ENCODE data around the gene COG7. TPM values are rescaled to one million over a fixed set of nuclear protein-coding genes. Genes with fewer than 3 reads are reported as not detected.
"Not testable (repeated sequence)": the region's sequence is repeated elsewhere in the genome, so short reads cannot be mapped to it uniquely, and the experiment has no call there.

The COG7 gene
- total RNA-seq, 2 experiments from 2014 or later: 20.0 to 21.5 TPM

- no peaks in the 10 kb centered on the region for H3K9me3 Mint-ChIP-seq (ENCODE audit: insufficient read depth)
- ChIA-PET POLR2A (no interaction called here), CTCF (interaction anchor here (0.7 to 1.5 kb wide), 2 partner anchors 9 to 14 kb away, joined by 3 read pairs; no protein-coding TSS in a partner anchor)
- H3K4me1 Mint-ChIP-seq (ENCODE audit: low read depth): peaks cover 5% of the 10 kb centered on the region
- H3K4me3 Mint-ChIP-seq: no peak overlapping the region
- peaks cover 51% of the 10 kb centered on the region for H3K36me3 Mint-ChIP-seq (ENCODE audit: low read depth)
- peak overlapping the region; percentile 18 for H3K27ac Mint-ChIP-seq
- ATAC-seq (no peak), DNase-seq (no peak)
- no peaks in the 10 kb centered on the region for H3K27me3 Mint-ChIP-seq (ENCODE audit: low read depth)
These were observed 38.8 kb upstream of the COG7 start for GRCh38 chr16:23491490-23492391.

- no peak for DNase-seq
- ATAC-seq: no peak
- Mint-ChIP-seq H3K27ac (no peak overlapping the region), H3K4me1 (ENCODE audit: low read depth) (peaks cover 1% of the 10 kb centered on the region), H3K36me3 (ENCODE audit: low read depth) (peaks cover 60% of the 10 kb centered on the region), H3K4me3 (no peak overlapping the region), H3K27me3 (ENCODE audit: low read depth) (no peaks in the 10 kb centered on the region), H3K9me3 (ENCODE audit: insufficient read depth) (no peaks in the 10 kb centered on the region)
- CTCF ChIA-PET: no interaction called here
- POLR2A ChIA-PET: no interaction called here
These were observed 33.5 kb upstream of the COG7 start for GRCh38 chr16:23486480-23486879.

GRCh38 chr16:23485841-23486240 lies 32.9 kb upstream of the COG7 start:
- ChIA-PET POLR2A (no interaction called here), CTCF (no interaction called here)
- DNase-seq: no peak
- Mint-ChIP-seq H3K4me3 (no peak overlapping the region), H3K27me3 (ENCODE audit: low read depth) (no peaks in the 10 kb centered on the region), H3K9me3 (ENCODE audit: insufficient read depth) (no peaks in the 10 kb centered on the region), H3K4me1 (ENCODE audit: low read depth) (peaks cover 1% of the 10 kb centered on the region), H3K36me3 (ENCODE audit: low read depth) (peaks cover 58% of the 10 kb centered on the region), H3K27ac (no peak overlapping the region)
- no peak for ATAC-seq

- H3K4me1 Mint-ChIP-seq (ENCODE audit: low read depth): peaks cover 1% of the 10 kb centered on the region
- peaks cover 59% of the 10 kb centered on the region for H3K36me3 Mint-ChIP-seq (ENCODE audit: low read depth)
These were observed 32.2 kb upstream of the COG7 start for GRCh38 chr16:23485257-23485614.

GRCh38 chr16:23484510-23485256 lies 31.7 kb upstream of the COG7 start:
- peaks cover 1% of the 10 kb centered on the region for H3K4me1 Mint-ChIP-seq (ENCODE audit: low read depth)
- POLR2A ChIA-PET: no interaction called here
- H3K27ac Mint-ChIP-seq: no peak overlapping the region
- no peak overlapping the region for H3K4me3 Mint-ChIP-seq
- ATAC-seq: no peak
- CTCF ChIA-PET: no interaction called here
- no peak for DNase-seq
- H3K9me3 Mint-ChIP-seq (ENCODE audit: insufficient read depth): no peaks in the 10 kb centered on the region
- no peaks in the 10 kb centered on the region for H3K27me3 Mint-ChIP-seq (ENCODE audit: low read depth)
- peaks cover 59% of the 10 kb centered on the region for H3K36me3 Mint-ChIP-seq (ENCODE audit: low read depth)

More at GRCh38 chr16:23485257-23485614, 32.2 kb upstream of the COG7 start:
- Mint-ChIP-seq H3K9me3 (ENCODE audit: insufficient read depth) (no peaks in the 10 kb centered on the region), H3K27ac (no peak overlapping the region), H3K4me3 (no peak overlapping the region), H3K27me3 (ENCODE audit: low read depth) (no peaks in the 10 kb centered on the region)
- no peak for DNase-seq
- ChIA-PET POLR2A (no interaction called here), CTCF (no interaction called here)
- no peak for ATAC-seq

GRCh38 chr16:23483492-23483891 lies 30.5 kb upstream of the COG7 start:
- H3K27me3 Mint-ChIP-seq (ENCODE audit: low read depth); H3K4me3 Mint-ChIP-seq; ATAC-seq; DNase-seq; POLR2A ChIA-PET; H3K9me3 Mint-ChIP-seq (ENCODE audit: insufficient read depth); H3K4me1 Mint-ChIP-seq (ENCODE audit: low read depth); CTCF ChIA-PET: not testable (repeated sequence)
- Mint-ChIP-seq H3K36me3 (ENCODE audit: low read depth) (peaks cover 67% of the 10 kb centered on the region), H3K27ac (peak overlapping the region; percentile 48)

- H3K27me3 Mint-ChIP-seq (ENCODE audit: low read depth): no peaks in the 10 kb centered on the region
- ATAC-seq: peak; percentile 65
- ChIA-PET POLR2A (no interaction called here), CTCF (interaction anchor here (0.9 to 1.5 kb wide), 2 partner anchors 22 to 114 kb away, joined by 3 to 5 read pairs; no protein-coding TSS in a partner anchor)
- peaks cover 1% of the 10 kb centered on the region for H3K4me1 Mint-ChIP-seq (ENCODE audit: low read depth)
- peak overlapping the region; percentile 62 for H3K27ac Mint-ChIP-seq
- peak; percentile 28 for DNase-seq
- H3K9me3 Mint-ChIP-seq (ENCODE audit: insufficient read depth): no peaks in the 10 kb centered on the region
- H3K4me3 Mint-ChIP-seq: no peak overlapping the region
- H3K36me3 Mint-ChIP-seq (ENCODE audit: low read depth): peaks cover 70% of the 10 kb centered on the region
These were observed 29.8 kb upstream of the COG7 start for GRCh38 chr16:23482778-23483177.

GRCh38 chr16:23480257-23480656 lies 27.3 kb upstream of the COG7 start:
- ChIA-PET POLR2A (interaction anchor here (0.6 kb wide), 1 partner anchor 118 kb away, joined by 3 read pairs; no protein-coding TSS in a partner anchor), CTCF (no interaction called here)
- Mint-ChIP-seq H3K36me3 (ENCODE audit: low read depth) (peaks cover 67% of the 10 kb centered on the region), H3K4me1 (ENCODE audit: low read depth) (peaks cover 1% of the 10 kb centered on the region), H3K27ac (no peak overlapping the region), H3K27me3 (ENCODE audit: low read depth) (no peaks in the 10 kb centered on the region), H3K4me3 (no peak overlapping the region), H3K9me3 (ENCODE audit: insufficient read depth) (no peaks in the 10 kb centered on the region)
- ATAC-seq (no peak), DNase-seq (no peak)

GRCh38 chr16:23479138-23479537 lies 26.1 kb upstream of the COG7 start:
- ATAC-seq (no peak), DNase-seq (no peak)
- no peaks in the 10 kb centered on the region for H3K27me3 Mint-ChIP-seq (ENCODE audit: low read depth)
- no peak overlapping the region for H3K27ac Mint-ChIP-seq
- no peak overlapping the region for H3K4me3 Mint-ChIP-seq
- peaks cover 64% of the 10 kb centered on the region for H3K36me3 Mint-ChIP-seq (ENCODE audit: low read depth)
- H3K9me3 Mint-ChIP-seq (ENCODE audit: insufficient read depth): no peaks in the 10 kb centered on the region
- POLR2A ChIA-PET: interaction anchor here (0.8 kb wide), 1 partner anchor 81 kb away, joined by 3 read pairs; no protein-coding TSS in a partner anchor
- CTCF ChIA-PET: no interaction called here
- peaks cover 1% of the 10 kb centered on the region for H3K4me1 Mint-ChIP-seq (ENCODE audit: low read depth)

GRCh38 chr16:23478566-23478965 lies 25.6 kb upstream of the COG7 start:
- H3K4me3 Mint-ChIP-seq: no peak overlapping the region
- no peak for DNase-seq
- H3K27ac Mint-ChIP-seq: no peak overlapping the region
- ChIA-PET CTCF (no interaction called here), POLR2A (no interaction called here)
- no peak for ATAC-seq
- no peaks in the 10 kb centered on the region for H3K9me3 Mint-ChIP-seq (ENCODE audit: insufficient read depth)
- H3K27me3 Mint-ChIP-seq (ENCODE audit: low read depth): no peaks in the 10 kb centered on the region
- peaks cover 70% of the 10 kb centered on the region for H3K36me3 Mint-ChIP-seq (ENCODE audit: low read depth)
- H3K4me1 Mint-ChIP-seq (ENCODE audit: low read depth): peaks cover 1% of the 10 kb centered on the region

- Mint-ChIP-seq H3K27ac (no peak overlapping the region), H3K27me3 (ENCODE audit: low read depth) (no peaks in the 10 kb centered on the region), H3K36me3 (ENCODE audit: low read depth) (peaks cover 58% of the 10 kb centered on the region), H3K4me1 (ENCODE audit: low read depth) (no peaks in the 10 kb centered on the region), H3K4me3 (no peak overlapping the region), H3K9me3 (ENCODE audit: insufficient read depth) (no peaks in the 10 kb centered on the region)
- POLR2A ChIA-PET: interaction anchor here (0.7 kb wide), 1 partner anchor 319 kb away, joined by 3 read pairs; no protein-coding TSS in a partner anchor
- CTCF ChIA-PET: no interaction called here
- no peak for DNase-seq
- no peak for ATAC-seq
These were observed 23.3 kb upstream of the COG7 start for GRCh38 chr16:23476289-23476688.

GRCh38 chr16:23469814-23470213 lies 16.8 kb upstream of the COG7 start:
- DNase-seq: no peak
- POLR2A ChIA-PET: no interaction called here
- no peak overlapping the region for H3K4me3 Mint-ChIP-seq
- no peak overlapping the region for H3K27ac Mint-ChIP-seq
- ATAC-seq: no peak
- H3K27me3 Mint-ChIP-seq (ENCODE audit: low read depth): no peaks in the 10 kb centered on the region
- no peaks in the 10 kb centered on the region for H3K9me3 Mint-ChIP-seq (ENCODE audit: insufficient read depth)
- CTCF ChIA-PET: no interaction called here
- H3K4me1 Mint-ChIP-seq (ENCODE audit: low read depth): no peaks in the 10 kb centered on the region
- peaks cover 39% of the 10 kb centered on the region for H3K36me3 Mint-ChIP-seq (ENCODE audit: low read depth)
